GM12878 (cell line): ENCODE results near the gene TRIP12. TPM values are rescaled to one million over a fixed set of nuclear protein-coding genes. Genes with fewer than 3 reads are reported as not detected.

ENCODE experiments used
- CREM ChIP-seq: IDR thresholded peaks from 2 replicates; pipeline ENCODE4 v1.6.1; 2014; ENCODE audit warnings: antibody characterized with exemption, low read depth
- IKZF1 ChIP-seq: fragments of 450-650 bp; conservative IDR thresholded peaks from 2 replicates; pipeline ENCODE4 v1.6.1; 2017; ENCODE audit warnings: antibody characterized with exemption, mild to moderate bottlenecking
- IKZF2 ChIP-seq, 2 experiments: fragments of 450-650 bp; IDR thresholded peaks; 2 replicates each; pipeline ENCODE4 v1.6.1; 2017; ENCODE audit warnings: mild to moderate bottlenecking in 2 of 2, moderate library complexity in 2 of 2
- IRF4 ChIP-seq: IDR thresholded peaks from 2 replicates; pipeline ENCODE4 v1.6.1; 2011; ENCODE audit warnings: low read depth, low read length
- JUNB ChIP-seq: IDR thresholded peaks from 2 replicates; pipeline ENCODE4 v1.6.1; 2016; ENCODE audit warnings: antibody characterized with exemption, mild to moderate bottlenecking
- KLF5 ChIP-seq: fragments of 450-650 bp; IDR thresholded peaks from 2 replicates; pipeline ENCODE4 v1.6.1; 2014; ENCODE audit warnings: mild to moderate bottlenecking; ENCODE audit not compliant: partially characterized antibody
- MYB ChIP-seq: fragments of 150-350 bp; IDR thresholded peaks from 2 replicates; pipeline ENCODE4 v1.6.1; 2014; ENCODE audit warnings: mild to moderate bottlenecking, low read depth, low read length, borderline replicate concordance
- NFXL1 ChIP-seq: fragments of 450-650 bp; IDR thresholded peaks from 2 replicates; pipeline ENCODE4 v1.6.1; 2017; ENCODE audit warnings: antibody characterized with exemption, mild to moderate bottlenecking, borderline replicate concordance
- POLR2AphosphoS5 ChIP-seq: IDR thresholded peaks from 2 replicates; pipeline ENCODE4 v1.6.1; 2011; ENCODE audit warnings: mild to moderate bottlenecking, low read length, inconsistent platforms
- RAD51 ChIP-seq: fragments of 450-650 bp; IDR thresholded peaks from 2 replicates; pipeline ENCODE4 v1.6.1; 2016; ENCODE audit warnings: moderate library complexity, mild to moderate bottlenecking, inconsistent platforms
- RELB ChIP-seq: fragments of 450-650 bp; IDR thresholded peaks from 2 replicates; pipeline ENCODE4 v1.6.1; 2017; ENCODE audit warnings: low read depth, mild to moderate bottlenecking, moderate library complexity
- SIN3A ChIP-seq: IDR thresholded peaks from 2 replicates; pipeline ENCODE4 v1.6.1; 2012; ENCODE audit warnings: low read depth, low read length, improper control_type of control experiment
- SMAD5 ChIP-seq: IDR thresholded peaks from 2 replicates; pipeline ENCODE4 v1.6.1; 2016; ENCODE audit warnings: antibody characterized with exemption, low read depth
- YY1 ChIP-seq: IDR thresholded peaks from 2 replicates; pipeline ENCODE4 v1.6.1; 2011; ENCODE audit warnings: low read depth, mild to moderate bottlenecking, low read length
- ZNF24 ChIP-seq: fragments of 450-650 bp; IDR thresholded peaks from 2 replicates; pipeline ENCODE4 v1.6.1; 2017; ENCODE audit warnings: antibody characterized with exemption, mild to moderate bottlenecking
- ZNF622 ChIP-seq: fragments of 450-650 bp; IDR thresholded peaks from 2 replicates; pipeline ENCODE4 v1.6.1; 2017; ENCODE audit warnings: mild to moderate bottlenecking, inconsistent platforms
- ZSCAN29 ChIP-seq: fragments of 450-650 bp; IDR thresholded peaks from 2 replicates; pipeline ENCODE4 v1.6.1; 2017; ENCODE audit warnings: mild to moderate bottlenecking, moderate library complexity
- polyA plus RNA-seq, 11 experiments: library from polyadenylated mRNA; depleted of rRNA in 4 of 11; unstranded in 6 of 11; stranded (reverse) in 5 of 11; fragments of >200 nt; fragmentation: Nextera tagmentation in 4 of 11; fragmentation: Illumina TruSeq in 1 of 11; extraction: Ambion mirVana in 4 of 11; extraction: Trizol in 1 of 11; gene quantifications; 1 replicate in 1 of 11; 2 replicates in 10 of 11; pipeline versions ENCODE4 v1.2.1 to v1.2.3, GENCODE V29; 2011 to 2016; ENCODE audit warnings: inconsistent platforms in 2 of 11, missing spikeins in 2 of 11, low read depth in 1 of 11
- total RNA-seq, 4 experiments: library from RNA; depleted of rRNA in 3 of 4; stranded (reverse); fragments of >200 nt in 3 of 4; fragmentation: Illumina TruSeq in 1 of 4; extraction: Trizol in 1 of 4; gene quantifications; 2 replicates each; pipeline versions ENCODE4 v1.2.1 to v1.2.3, GENCODE V29; 2013 to 2021
- TF ChIP-seq, protein P1 (sequence below): fragments of 450-650 bp; IDR thresholded peaks from 2 replicates; pipeline ENCODE4 v1.6.1; 2018; ENCODE audit warnings: borderline replicate concordance, mild to moderate bottlenecking; ENCODE audit not compliant: partially characterized antibody
- TF ChIP-seq, protein P2 (sequence below): fragments of 450-650 bp; IDR thresholded peaks from 2 replicates; pipeline ENCODE4 v1.6.1; 2016; ENCODE audit warnings: mild to moderate bottlenecking, moderate library complexity, borderline replicate concordance
- TF ChIP-seq, protein P3 (sequence below), 3 experiments: IDR thresholded peaks in 2 of 3; conservative IDR thresholded peaks in 1 of 3; 2 replicates each; pipeline ENCODE4 v1.5.1; 2011; ENCODE audit warnings: low read depth in 3 of 3, low read length in 3 of 3, mild to moderate bottlenecking in 3 of 3, control low read depth in 2 of 3, moderate library complexity in 2 of 3, inconsistent platforms in 1 of 3, mixed read lengths in 1 of 3; ENCODE audit not compliant: control insufficient read depth in 2 of 3, insufficient read depth in 1 of 3; ENCODE audit errors: extremely low read depth in 1 of 3
- TF ChIP-seq, protein P4 (sequence below): fragments of 450-650 bp; IDR thresholded peaks from 2 replicates; pipeline ENCODE4 v1.6.1; 2016; ENCODE audit warnings: mild to moderate bottlenecking

Gene TRIP12
- total and polyA plus RNA-seq, 10 of the 15 experiments (the other 5 are each of a cell fraction or from before 2014, with no cell fraction given) = 23.1 to 207 (median 97.0) TPM

- TF ChIP-seq, protein P1, sequence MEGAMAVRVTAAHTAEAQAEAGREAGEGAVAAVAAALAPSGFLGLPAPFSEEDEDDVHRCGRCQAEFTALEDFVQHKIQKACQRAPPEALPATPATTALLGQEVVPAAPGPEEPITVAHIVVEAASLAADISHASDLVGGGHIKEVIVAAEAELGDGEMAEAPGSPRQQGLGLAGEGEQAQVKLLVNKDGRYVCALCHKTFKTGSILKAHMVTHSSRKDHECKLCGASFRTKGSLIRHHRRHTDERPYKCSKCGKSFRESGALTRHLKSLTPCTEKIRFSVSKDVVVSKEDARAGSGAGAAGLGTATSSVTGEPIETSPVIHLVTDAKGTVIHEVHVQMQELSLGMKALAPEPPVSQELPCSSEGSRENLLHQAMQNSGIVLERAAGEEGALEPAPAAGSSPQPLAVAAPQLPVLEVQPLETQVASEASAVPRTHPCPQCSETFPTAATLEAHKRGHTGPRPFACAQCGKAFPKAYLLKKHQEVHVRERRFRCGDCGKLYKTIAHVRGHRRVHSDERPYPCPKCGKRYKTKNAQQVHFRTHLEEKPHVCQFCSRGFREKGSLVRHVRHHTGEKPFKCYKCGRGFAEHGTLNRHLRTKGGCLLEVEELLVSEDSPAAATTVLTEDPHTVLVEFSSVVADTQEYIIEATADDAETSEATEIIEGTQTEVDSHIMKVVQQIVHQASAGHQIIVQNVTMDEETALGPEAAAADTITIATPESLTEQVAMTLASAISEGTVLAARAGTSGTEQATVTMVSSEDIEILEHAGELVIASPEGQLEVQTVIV = no peak
- TF ChIP-seq, protein P2, sequence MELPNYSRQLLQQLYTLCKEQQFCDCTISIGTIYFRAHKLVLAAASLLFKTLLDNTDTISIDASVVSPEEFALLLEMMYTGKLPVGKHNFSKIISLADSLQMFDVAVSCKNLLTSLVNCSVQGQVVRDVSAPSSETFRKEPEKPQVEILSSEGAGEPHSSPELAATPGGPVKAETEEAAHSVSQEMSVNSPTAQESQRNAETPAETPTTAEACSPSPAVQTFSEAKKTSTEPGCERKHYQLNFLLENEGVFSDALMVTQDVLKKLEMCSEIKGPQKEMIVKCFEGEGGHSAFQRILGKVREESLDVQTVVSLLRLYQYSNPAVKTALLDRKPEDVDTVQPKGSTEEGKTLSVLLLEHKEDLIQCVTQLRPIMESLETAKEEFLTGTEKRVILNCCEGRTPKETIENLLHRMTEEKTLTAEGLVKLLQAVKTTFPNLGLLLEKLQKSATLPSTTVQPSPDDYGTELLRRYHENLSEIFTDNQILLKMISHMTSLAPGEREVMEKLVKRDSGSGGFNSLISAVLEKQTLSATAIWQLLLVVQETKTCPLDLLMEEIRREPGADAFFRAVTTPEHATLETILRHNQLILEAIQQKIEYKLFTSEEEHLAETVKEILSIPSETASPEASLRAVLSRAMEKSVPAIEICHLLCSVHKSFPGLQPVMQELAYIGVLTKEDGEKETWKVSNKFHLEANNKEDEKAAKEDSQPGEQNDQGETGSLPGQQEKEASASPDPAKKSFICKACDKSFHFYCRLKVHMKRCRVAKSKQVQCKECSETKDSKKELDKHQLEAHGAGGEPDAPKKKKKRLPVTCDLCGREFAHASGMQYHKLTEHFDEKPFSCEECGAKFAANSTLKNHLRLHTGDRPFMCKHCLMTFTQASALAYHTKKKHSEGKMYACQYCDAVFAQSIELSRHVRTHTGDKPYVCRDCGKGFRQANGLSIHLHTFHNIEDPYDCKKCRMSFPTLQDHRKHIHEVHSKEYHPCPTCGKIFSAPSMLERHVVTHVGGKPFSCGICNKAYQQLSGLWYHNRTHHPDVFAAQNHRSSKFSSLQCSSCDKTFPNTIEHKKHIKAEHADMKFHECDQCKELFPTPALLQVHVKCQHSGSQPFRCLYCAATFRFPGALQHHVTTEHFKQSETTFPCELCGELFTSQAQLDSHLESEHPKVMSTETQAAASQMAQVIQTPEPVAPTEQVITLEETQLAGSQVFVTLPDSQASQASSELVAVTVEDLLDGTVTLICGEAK = no peak; the same call in 1 of the 2 replicates
- TF ChIP-seq NFXL1 = no peak
- TF ChIP-seq ZSCAN29 = no peak
- no peak for TF ChIP-seq SIN3A
- TF ChIP-seq CREM = no peak
- no peak; the same call in 1 of the 2 replicates for TF ChIP-seq IRF4
- no peak for TF ChIP-seq KLF5
- TF ChIP-seq IKZF1 = peak; percentile 80
- no peak for TF ChIP-seq POLR2AphosphoS5
- no peak for TF ChIP-seq YY1
- TF ChIP-seq MYB = no peak
- TF ChIP-seq, protein P3, sequence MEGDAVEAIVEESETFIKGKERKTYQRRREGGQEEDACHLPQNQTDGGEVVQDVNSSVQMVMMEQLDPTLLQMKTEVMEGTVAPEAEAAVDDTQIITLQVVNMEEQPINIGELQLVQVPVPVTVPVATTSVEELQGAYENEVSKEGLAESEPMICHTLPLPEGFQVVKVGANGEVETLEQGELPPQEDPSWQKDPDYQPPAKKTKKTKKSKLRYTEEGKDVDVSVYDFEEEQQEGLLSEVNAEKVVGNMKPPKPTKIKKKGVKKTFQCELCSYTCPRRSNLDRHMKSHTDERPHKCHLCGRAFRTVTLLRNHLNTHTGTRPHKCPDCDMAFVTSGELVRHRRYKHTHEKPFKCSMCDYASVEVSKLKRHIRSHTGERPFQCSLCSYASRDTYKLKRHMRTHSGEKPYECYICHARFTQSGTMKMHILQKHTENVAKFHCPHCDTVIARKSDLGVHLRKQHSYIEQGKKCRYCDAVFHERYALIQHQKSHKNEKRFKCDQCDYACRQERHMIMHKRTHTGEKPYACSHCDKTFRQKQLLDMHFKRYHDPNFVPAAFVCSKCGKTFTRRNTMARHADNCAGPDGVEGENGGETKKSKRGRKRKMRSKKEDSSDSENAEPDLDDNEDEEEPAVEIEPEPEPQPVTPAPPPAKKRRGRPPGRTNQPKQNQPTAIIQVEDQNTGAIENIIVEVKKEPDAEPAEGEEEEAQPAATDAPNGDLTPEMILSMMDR (IDR thresholded peaks at IDR 0.05 in 2 of 3, conservative IDR thresholded peaks at IDR 0.05 in 1 of 3; ENCODE audit: control insufficient read depth in 2 of 3, extremely low read depth in 1 of 3, insufficient read depth in 1 of 3, low read depth in 3 of 3, low read length in 3 of 3) = no peak
- peak; percentile 35; the same call in 1 of the 2 replicates for TF ChIP-seq JUNB
- no peak for TF ChIP-seq ZNF24
- TF ChIP-seq RAD51 = no peak
- TF ChIP-seq ZNF622 = no peak
- no peak for TF ChIP-seq SMAD5
- peak; percentile 56; the same call in 1 of the 2 replicates for TF ChIP-seq RELB
- TF ChIP-seq, protein P4, sequence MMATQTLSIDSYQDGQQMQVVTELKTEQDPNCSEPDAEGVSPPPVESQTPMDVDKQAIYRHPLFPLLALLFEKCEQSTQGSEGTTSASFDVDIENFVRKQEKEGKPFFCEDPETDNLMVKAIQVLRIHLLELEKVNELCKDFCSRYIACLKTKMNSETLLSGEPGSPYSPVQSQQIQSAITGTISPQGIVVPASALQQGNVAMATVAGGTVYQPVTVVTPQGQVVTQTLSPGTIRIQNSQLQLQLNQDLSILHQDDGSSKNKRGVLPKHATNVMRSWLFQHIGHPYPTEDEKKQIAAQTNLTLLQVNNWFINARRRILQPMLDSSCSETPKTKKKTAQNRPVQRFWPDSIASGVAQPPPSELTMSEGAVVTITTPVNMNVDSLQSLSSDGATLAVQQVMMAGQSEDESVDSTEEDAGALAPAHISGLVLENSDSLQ = peak; percentile 25; the same call in 1 of the 2 replicates
- TF ChIP-seq IKZF2 (IDR thresholded peaks at IDR 0.05) = peak; percentile 82 to 84; a peak in 3 of 4 replicates
Measured at GRCh38 chr2:229873123-229873581, 48.7 kb downstream of the TRIP12 start (continued).
